Esophagus squamous epithelium (tissue), 5 donors: Measurements from ENCODE around the gene TEX29. TPM values are rescaled to one million over a fixed set of nuclear protein-coding genes. Genes with fewer than 3 reads are reported as not detected.

Experiments
- DNase-seq: peaks from one replicate; lab custom pipeline; 2025; lab: John Stamatoyannopoulos, UW
- H3K27ac ChIP-seq, 4 donors: fragments of 200-600 bp; sonication (generic); one replicate each; pipeline ENCODE4 v1.5.1; 2016 to 2019; ENCODE audit warnings: mild to moderate bottlenecking in 1 of 4
- H3K27me3 ChIP-seq, 4 donors: fragments of 200-600 bp; sonication (generic); 1 replicate in 3 of 4; 2 replicates in 1 of 4; pipeline versions ENCODE4 v1.5.1 to v1.6.0; 2017 to 2021; ENCODE audit warnings: antibody characterized with exemption in 1 of 4
- H3K36me3 ChIP-seq, 3 donors: fragments of 200-600 bp; sonication (generic); one replicate each; pipeline ENCODE4 v1.5.1; 2016 to 2019
- H3K4me1 ChIP-seq, 3 donors: fragments of 200-600 bp; sonication (generic); one replicate each; pipeline ENCODE4 v1.5.1; 2017 to 2019
- H3K4me3 ChIP-seq, 4 donors: fragments of 200-600 bp; sonication (generic); 1 replicate in 3 of 4; 2 replicates in 1 of 4; pipeline ENCODE4 v1.5.1; 2016 to 2019; ENCODE audit warnings: mild to moderate bottlenecking in 2 of 4, moderate library complexity in 1 of 4
- H3K9me3 ChIP-seq, 3 donors: fragments of 200-600 bp; sonication (generic); one replicate each; pipeline ENCODE4 v1.5.1; 2016 to 2019
- CTCF ChIP-seq, 6 experiments: fragments of 450-650 bp in 4 of 6; fragments of 200-600 bp in 2 of 6; sonication (generic) in 2 of 6; IDR thresholded peaks; one replicate each; pipeline ENCODE4 v1.5.1; 2016 to 2019; ENCODE audit warnings: antibody characterized with exemption in 6 of 6, mild to moderate bottlenecking in 4 of 6, moderate library complexity in 4 of 6
- POLR2A ChIP-seq, 4 donors: fragments of 450-650 bp; IDR thresholded peaks; one replicate each; pipeline ENCODE4 v1.6.1; 2017; ENCODE audit warnings: antibody characterized with exemption in 4 of 4, mild to moderate bottlenecking in 4 of 4, moderate library complexity in 3 of 4
- WGBS, 2 donors: methylation state at CpG; one replicate each; pipeline ENCODE4 v1.1.5; 2018; 5-methylcytosine and 5-hydroxymethylcytosine counted together
- intact Hi-C: fragments of 100-400 bp; cut with DNase I; formaldehyde crosslinking; loops from one replicate; pipeline ENCODE4 v1.15.0; 2022
- total RNA-seq, 4 donors: library from RNA; depleted of rRNA; stranded (reverse); fragments of >200 nt; gene quantifications; one replicate each; pipeline ENCODE4 v1.1.0, GENCODE V29; 2016
- donor health status: DM: yes; HTN: yes; CAD: no.

The TEX29 gene
- total RNA-seq, 4 donors from 2014 or later, result not detected

GRCh38 chr13:111283991-111284390, 36.5 kb upstream of the TEX29 start:
- no peaks in the 10 kb centered on the region for H3K27me3 ChIP-seq
- DNase-seq, result no peak
- H3K27ac ChIP-seq, result peak overlapping the region in 1 of 4 donors; percentile 87
- intact Hi-C loops, result no loop called here
- peaks cover 13 to 46% (median 19%) of the 10 kb centered on the region in 3 donors for H3K4me1 ChIP-seq
- peaks cover 21 to 79% (median 22%) of the 10 kb centered on the region in 3 donors for H3K36me3 ChIP-seq
- H3K9me3 ChIP-seq, result no peaks in the 10 kb centered on the region
- TF ChIP-seq CTCF (IDR thresholded peaks at IDR 0.05) (no peak), POLR2A (IDR thresholded peaks at IDR 0.05) (no peak)
- WGBS, 2 donors, result 78% methylated on average over 9 of the region's 9 CpGs
- H3K4me3 ChIP-seq, result no peak overlapping the region

GRCh38 chr13:111284565-111284964, 35.9 kb upstream of the TEX29 start:
- no peak overlapping the region for H3K4me3 ChIP-seq
- DNase-seq, result no peak
- H3K9me3 ChIP-seq, result no peaks in the 10 kb centered on the region
- TF ChIP-seq CTCF (IDR thresholded peaks at IDR 0.05) (no peak), POLR2A (IDR thresholded peaks at IDR 0.05) (no peak)
- 93 to 96% methylated on average over 11 of the region's 14 CpGs for WGBS, 2 donors
- H3K27ac ChIP-seq, result no peak overlapping the region
- intact Hi-C loops, result no loop called here
- H3K4me1 ChIP-seq, result peaks cover 13 to 46% (median 19%) of the 10 kb centered on the region in 3 donors
- no peaks in the 10 kb centered on the region for H3K27me3 ChIP-seq
- H3K36me3 ChIP-seq, result peaks cover 21 to 80% (median 24%) of the 10 kb centered on the region in 3 donors

GRCh38 chr13:111286162-111286561, 34.3 kb upstream of the TEX29 start:
- TF ChIP-seq CTCF (IDR thresholded peaks at IDR 0.05) (no peak), POLR2A (IDR thresholded peaks at IDR 0.05) (no peak)
- peaks cover 17 to 88% (median 29%) of the 10 kb centered on the region in 3 donors for H3K36me3 ChIP-seq
- intact Hi-C loops, result no loop called here

GRCh38 chr13:111286749-111287148, 33.7 kb upstream of the TEX29 start:
- no peak overlapping the region for H3K4me3 ChIP-seq
- H3K9me3 ChIP-seq, result no peaks in the 10 kb centered on the region
- H3K27ac ChIP-seq, result peak overlapping the region in 1 of 4 donors; percentile 17
- 78 to 94% methylated on average over 6 of the region's 7 CpGs for WGBS, 2 donors
- H3K27me3 ChIP-seq, result no peaks in the 10 kb centered on the region
- H3K4me1 ChIP-seq, result peaks cover 10 to 29% (median 14%) of the 10 kb centered on the region in 3 donors
- TF ChIP-seq CTCF (IDR thresholded peaks at IDR 0.05) (no peak), POLR2A (IDR thresholded peaks at IDR 0.05) (no peak)
- peaks cover 17 to 94% (median 30%) of the 10 kb centered on the region in 3 donors for H3K36me3 ChIP-seq
- intact Hi-C loops, result no loop called here
- no peak for DNase-seq

More at GRCh38 chr13:111286162-111286561, 34.3 kb upstream of the TEX29 start:
- peaks cover 13 to 35% (median 19%) of the 10 kb centered on the region in 3 donors for H3K4me1 ChIP-seq
- DNase-seq, result no peak
- peak overlapping the region in 1 of 4 donors; percentile 17 for H3K27ac ChIP-seq
- no peak overlapping the region for H3K4me3 ChIP-seq
- WGBS, 2 donors, result 90% methylated on average over 11 to 15 of the region's 15 CpGs
- no peaks in the 10 kb centered on the region for H3K27me3 ChIP-seq
- H3K9me3 ChIP-seq, result no peaks in the 10 kb centered on the region

GRCh38 chr13:111287201-111287600, 33.2 kb upstream of the TEX29 start:
- Histone ChIP-seq H3K27me3 (no peaks in the 10 kb centered on the region), H3K4me1 (peaks cover 6 to 24% (median 9%) of the 10 kb centered on the region in 3 donors), H3K27ac (no peak overlapping the region), H3K36me3 (peaks cover 20 to 98% (median 30%) of the 10 kb centered on the region in 3 donors), H3K4me3 (no peak overlapping the region), H3K9me3 (no peaks in the 10 kb centered on the region)
- DNase-seq, result no peak
- WGBS, 2 donors, result 100% methylated on average over 1 to 7 of the region's 8 CpGs
- TF ChIP-seq POLR2A (IDR thresholded peaks at IDR 0.05) (no peak), CTCF (IDR thresholded peaks at IDR 0.05) (no peak)
- intact Hi-C loops, result no loop called here
